OCI-LY3 (cell line): Measurements from ENCODE around the gene TMEM178B.

Experiments
- H2AFZ ChIP-seq: fragments of 200-600, 300-600 bp; shearing (Covaris generic); 2 replicates; pipeline ENCODE4 v1.6.0; 2014; ENCODE audit warnings: antibody characterized with exemption, low read depth, low read length
- H3K27ac ChIP-seq: fragments of 200-600, 300-600 bp; sonication (generic); 2 replicates; pipeline ENCODE4 v1.5.1; 2014; ENCODE audit warnings: mild to moderate bottlenecking, low read length, moderate library complexity, mixed read lengths
- H3K27me3 ChIP-seq: fragments of 200-600, 300-600 bp; sonication (generic); 2 replicates; pipeline ENCODE4 v1.6.1; 2014; ENCODE audit warnings: low read depth, low read length, mixed read lengths
- H3K36me3 ChIP-seq: fragments of 200-600, 300-600 bp; sonication (generic); replicated peaks from 2 replicates; pipeline ENCODE3; 2014; ENCODE audit warnings: low read depth, low read length, mixed read lengths
- H3K4me1 ChIP-seq: fragments of 300-600, 200-600 bp; sonication (generic); 2 replicates; pipeline ENCODE4 v1.6.1; 2014; ENCODE audit warnings: low read length, mixed read lengths
- H3K4me2 ChIP-seq: fragments of 200-600, 300-600 bp; sonication (generic); 2 replicates; pipeline ENCODE4 v1.6.1; 2014; ENCODE audit warnings: low read length, mixed read lengths
- H3K4me3 ChIP-seq: fragments of 300-600, 200-600 bp; sonication (generic); 2 replicates; pipeline ENCODE4 v1.5.1; 2014; ENCODE audit warnings: antibody characterized with exemption, mild to moderate bottlenecking, low read length, moderate library complexity
- H3K79me2 ChIP-seq: fragments of 300-600, 200-600 bp; shearing (Covaris generic); 2 replicates; pipeline ENCODE4 v1.6.1; 2014; ENCODE audit warnings: mild to moderate bottlenecking, low read length, mixed read lengths
- H3K9ac ChIP-seq: fragments of 300-600, 200-600 bp; shearing (Covaris generic); 2 replicates; pipeline ENCODE4 v1.6.0; 2014; ENCODE audit warnings: mild to moderate bottlenecking, low read length, moderate library complexity
- H3K9me3 ChIP-seq: fragments of 200-600, 300-600 bp; shearing (Covaris generic); 2 replicates; pipeline ENCODE4 v1.6.1; 2014; ENCODE audit warnings: low read length, mixed read lengths; ENCODE audit not compliant: insufficient read depth
- H4K20me1 ChIP-seq: fragments of 200-600, 300-600 bp; sonication (generic); 2 replicates; pipeline ENCODE4 v1.6.1; 2016; ENCODE audit warnings: low read length, mixed read lengths; ENCODE audit not compliant: insufficient read depth
- EZH2phosphoT487 ChIP-seq: fragments of 200-600 bp; shearing (Covaris generic); IDR thresholded peaks from 2 replicates; pipeline ENCODE4 v1.6.1; 2018; ENCODE audit warnings: antibody characterized with exemption, mixed run types, low read depth
- TF ChIP-seq, protein P1 (sequence below): fragments of 200-600, 300-600 bp; sonication (generic); IDR thresholded peaks from 2 replicates; pipeline ENCODE4 v1.5.1; 2014; ENCODE audit warnings: antibody characterized with exemption, low read length, low read depth

Gene TMEM178B

GRCh38 chr7:141281311-141281710 lies 207.4 kb downstream of the TMEM178B start:
- Histone ChIP-seq H3K9ac (no peak overlapping the region), H3K4me2 (peak overlapping the region; percentile 62; the same call in 1 of the 2 replicates), H3K27ac (no peak overlapping the region), H2AFZ (no peak overlapping the region), H3K27me3 (no peaks in the 10 kb centered on the region), H3K36me3 (peaks cover 7% of the 10 kb centered on the region), H4K20me1 (no peaks in the 10 kb centered on the region), H3K4me3 (no peak overlapping the region), H3K79me2 (no peaks in the 10 kb centered on the region), H3K4me1 (peaks cover 12% of the 10 kb centered on the region), H3K9me3 (no peaks in the 10 kb centered on the region)
- TF ChIP-seq, protein P1, sequence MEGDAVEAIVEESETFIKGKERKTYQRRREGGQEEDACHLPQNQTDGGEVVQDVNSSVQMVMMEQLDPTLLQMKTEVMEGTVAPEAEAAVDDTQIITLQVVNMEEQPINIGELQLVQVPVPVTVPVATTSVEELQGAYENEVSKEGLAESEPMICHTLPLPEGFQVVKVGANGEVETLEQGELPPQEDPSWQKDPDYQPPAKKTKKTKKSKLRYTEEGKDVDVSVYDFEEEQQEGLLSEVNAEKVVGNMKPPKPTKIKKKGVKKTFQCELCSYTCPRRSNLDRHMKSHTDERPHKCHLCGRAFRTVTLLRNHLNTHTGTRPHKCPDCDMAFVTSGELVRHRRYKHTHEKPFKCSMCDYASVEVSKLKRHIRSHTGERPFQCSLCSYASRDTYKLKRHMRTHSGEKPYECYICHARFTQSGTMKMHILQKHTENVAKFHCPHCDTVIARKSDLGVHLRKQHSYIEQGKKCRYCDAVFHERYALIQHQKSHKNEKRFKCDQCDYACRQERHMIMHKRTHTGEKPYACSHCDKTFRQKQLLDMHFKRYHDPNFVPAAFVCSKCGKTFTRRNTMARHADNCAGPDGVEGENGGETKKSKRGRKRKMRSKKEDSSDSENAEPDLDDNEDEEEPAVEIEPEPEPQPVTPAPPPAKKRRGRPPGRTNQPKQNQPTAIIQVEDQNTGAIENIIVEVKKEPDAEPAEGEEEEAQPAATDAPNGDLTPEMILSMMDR = no peak
- TF ChIP-seq EZH2phosphoT487 = no peak

DNA sequence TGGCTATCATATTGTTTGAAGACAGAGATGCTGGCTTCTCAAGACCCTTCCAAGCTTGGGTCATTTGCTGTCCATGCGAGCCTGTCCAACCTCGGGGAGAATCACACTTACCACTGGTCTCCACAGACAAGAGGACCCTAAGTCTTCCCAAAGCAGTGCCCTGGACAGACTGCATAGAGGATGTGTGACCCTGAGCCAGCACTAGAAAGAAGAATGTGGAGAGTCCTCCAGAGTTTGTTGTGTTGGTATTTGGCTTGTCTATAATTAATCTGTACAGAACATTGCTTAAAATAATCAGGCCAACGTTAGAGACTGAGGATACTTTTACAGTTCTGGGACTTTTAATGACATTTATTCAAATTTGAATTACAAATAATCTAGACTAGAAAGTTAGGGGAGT lies 212.7 kb downstream of the TMEM178B start:
- H3K4me1 ChIP-seq = peaks cover 6% of the 10 kb centered on the region
- H3K36me3 ChIP-seq = no peaks in the 10 kb centered on the region
- H4K20me1 ChIP-seq = no peaks in the 10 kb centered on the region
- no peak for TF ChIP-seq EZH2phosphoT487
- TF ChIP-seq, protein P1 = no peak
- H3K4me2 ChIP-seq = no peak overlapping the region
- no peaks in the 10 kb centered on the region for H3K79me2 ChIP-seq
- no peak overlapping the region for H3K27ac ChIP-seq
- no peaks in the 10 kb centered on the region for H3K9me3 ChIP-seq
- no peak overlapping the region for H3K9ac ChIP-seq
- H2AFZ ChIP-seq = no peak overlapping the region
- H3K27me3 ChIP-seq = no peaks in the 10 kb centered on the region
- no peak overlapping the region for H3K4me3 ChIP-seq

DNA sequence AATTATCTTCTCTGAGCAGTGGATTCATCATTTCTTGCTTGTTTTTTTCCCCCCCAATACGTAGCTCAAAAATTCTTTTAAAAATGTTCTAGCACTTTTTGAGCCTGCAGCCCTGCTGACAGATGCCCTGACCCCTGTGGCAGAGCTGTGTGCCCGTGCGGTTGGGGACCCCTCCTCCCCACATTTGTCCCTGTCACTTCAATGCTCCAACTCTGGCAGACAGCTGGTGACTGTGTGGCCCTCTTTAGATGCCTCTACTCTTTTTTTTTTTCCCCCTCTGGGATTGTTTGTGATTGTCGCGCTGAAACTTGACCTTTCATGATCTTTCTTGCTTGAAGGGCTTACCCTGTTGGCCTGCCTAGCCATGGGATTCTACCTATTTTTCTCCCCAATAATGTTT lies 214.1 kb downstream of the TMEM178B start:
- Histone ChIP-seq H4K20me1 (no peaks in the 10 kb centered on the region), H3K79me2 (no peaks in the 10 kb centered on the region), H3K27me3 (no peaks in the 10 kb centered on the region), H3K4me2 (no peak overlapping the region), H3K36me3 (no peaks in the 10 kb centered on the region), H3K9ac (no peak overlapping the region), H3K4me3 (no peak overlapping the region), H3K9me3 (no peaks in the 10 kb centered on the region), H2AFZ (no peak overlapping the region), H3K4me1 (peaks cover 10% of the 10 kb centered on the region), H3K27ac (no peak overlapping the region)
- TF ChIP-seq, protein P1 = no peak
- TF ChIP-seq EZH2phosphoT487 = no peak

- no peak overlapping the region for H3K27ac ChIP-seq
- no peaks in the 10 kb centered on the region for H4K20me1 ChIP-seq
- H3K4me2 ChIP-seq = no peak overlapping the region
- TF ChIP-seq EZH2phosphoT487 = no peak
- TF ChIP-seq, protein P1 = no peak
- H3K79me2 ChIP-seq = no peaks in the 10 kb centered on the region
- H3K27me3 ChIP-seq = no peaks in the 10 kb centered on the region
- no peaks in the 10 kb centered on the region for H3K9me3 ChIP-seq
- H3K4me3 ChIP-seq = no peak overlapping the region
- no peaks in the 10 kb centered on the region for H3K36me3 ChIP-seq
- H3K9ac ChIP-seq = no peak overlapping the region
- H2AFZ ChIP-seq = no peak overlapping the region
- peaks cover 15% of the 10 kb centered on the region for H3K4me1 ChIP-seq
Measured at GRCh38 chr7:141288626-141289025, 214.8 kb downstream of the TMEM178B start.
